Retinal pigment epithelial cell (primary cell): ENCODE results near the gene TPST2.

ENCODE experiments used
- DNase-seq: peaks from one replicate; pipeline ENCODE4 v3.0.0-alpha.2; 2010; ENCODE audit warnings: low read depth
- H3K4me3 ChIP-seq: 2 replicates; pipeline ENCODE4 v1.5.1; 2011; ENCODE audit warnings: mild to moderate bottlenecking, low read length, control low read depth, moderate library complexity
- CTCF ChIP-seq: conservative IDR thresholded peaks from 2 replicates; pipeline ENCODE4 v1.5.1; 2011; ENCODE audit warnings: low read depth, low read length, control low read depth, inconsistent platforms

The TPST2 gene

GRCh38 chr22:26588729-26589366 is 1.1 kb downstream of the TPST2 start:
- no peak for DNase-seq
- no peak for TF ChIP-seq CTCF
- peak overlapping the region; percentile 77 for H3K4me3 ChIP-seq

GRCh38 chr22:26587991-26588613 is 1.8 kb downstream of the TPST2 start:
- no peak overlapping the region for H3K4me3 ChIP-seq
- TF ChIP-seq CTCF = no peak
- no peak for DNase-seq

GRCh38 chr22:26586556-26587325 is 3.2 kb downstream of the TPST2 start:
- no peak for DNase-seq
- no peak overlapping the region for H3K4me3 ChIP-seq

GRCh38 chr22:26585104-26585790 is 4.7 kb downstream of the TPST2 start:
- TF ChIP-seq CTCF = peak; percentile 42

More at GRCh38 chr22:26586556-26587325, 3.2 kb downstream of the TPST2 start:
- TF ChIP-seq CTCF = no peak

GRCh38 chr22:26584010-26584409 is 5.9 kb downstream of the TPST2 start:
- DNase-seq = no peak
- TF ChIP-seq CTCF = no peak
- no peak overlapping the region for H3K4me3 ChIP-seq

More at GRCh38 chr22:26585104-26585790, 4.7 kb downstream of the TPST2 start:
- H3K4me3 ChIP-seq = no peak overlapping the region
- DNase-seq = peak; percentile 69

- no peak overlapping the region for H3K4me3 ChIP-seq
- no peak for TF ChIP-seq CTCF
Measured at GRCh38 chr22:26581633-26582168, 8.2 kb downstream of the TPST2 start.

More at GRCh38 chr22:26581633-26582168, 8.2 kb downstream of the TPST2 start:
- DNase-seq = no peak
